ENCODE results near the gene ADGRG6. TPM values are rescaled to one million over a fixed set of nuclear protein-coding genes. Genes with fewer than 3 reads are reported as not detected.

Gene ADGRG6
- total and polyA plus RNA-seq, 2 of the 8 experiments (the other 6 are each of a cell fraction or from before 2014, with no cell fraction given): 1.1 to 6.2 TPM

GRCh38 chr6:142350309-142350708 lies 48.5 kb downstream of the ADGRG6 start (continued):
- TF ChIP-seq SP1 (IDR thresholded peaks at IDR 0.05; ENCODE audit: low read depth, low read length) (no peak), CTCF (IDR thresholded peaks at IDR 0.05; ENCODE audit: control extremely low read depth in 1 of 3, insufficient read depth in 1 of 3, low read depth in 1 of 3, low read length in 3 of 3) (no peak), BACH1 (IDR thresholded peaks at IDR 0.05; ENCODE audit: low read length) (no peak), CBX5 (IDR thresholded peaks at IDR 0.05; ENCODE audit: low read depth, low read length) (no peak)

Measured in H1 (cell line).